Activated naive CD4-positive, alpha-beta T cell (primary cell): ENCODE results near the gene AMOTL2.

Experiments
- DNase-seq, 4 experiments: peaks; one replicate each; lab custom pipeline; 2025; lab: John Stamatoyannopoulos, UW

Gene AMOTL2

GRCh38 chr3:134378818-134379217, 4.6 kb upstream of the AMOTL2 start:
- no peak for DNase-seq

DNA sequence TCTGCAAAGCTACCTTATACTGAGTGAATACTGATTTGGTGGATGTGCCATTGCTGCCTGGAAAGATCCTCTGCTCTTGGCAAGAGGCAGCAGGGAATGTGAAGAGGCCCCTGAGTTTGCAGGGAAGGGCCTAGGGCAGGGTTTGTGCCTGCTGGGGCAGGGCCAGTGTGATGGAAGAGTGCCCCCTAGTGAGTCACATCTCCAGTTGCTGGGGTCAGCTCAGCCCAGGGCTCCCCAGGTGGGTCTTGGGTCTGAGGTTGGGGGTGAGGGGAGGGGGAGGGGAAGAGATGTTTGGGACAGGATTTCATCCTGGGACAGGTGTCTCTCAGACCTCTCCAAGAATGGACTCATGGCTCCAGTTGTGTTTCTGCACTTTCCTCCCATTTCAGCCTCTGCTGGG, 4.1 kb upstream of the AMOTL2 start:
- DNase-seq = peak in 1 of 4 experiments; percentile 7

GRCh38 chr3:134377896-134378295, 3.6 kb upstream of the AMOTL2 start:
- DNase-seq = no peak

GRCh38 chr3:134376786-134377426, 2.7 kb upstream of the AMOTL2 start:
- DNase-seq = no peak

DNA sequence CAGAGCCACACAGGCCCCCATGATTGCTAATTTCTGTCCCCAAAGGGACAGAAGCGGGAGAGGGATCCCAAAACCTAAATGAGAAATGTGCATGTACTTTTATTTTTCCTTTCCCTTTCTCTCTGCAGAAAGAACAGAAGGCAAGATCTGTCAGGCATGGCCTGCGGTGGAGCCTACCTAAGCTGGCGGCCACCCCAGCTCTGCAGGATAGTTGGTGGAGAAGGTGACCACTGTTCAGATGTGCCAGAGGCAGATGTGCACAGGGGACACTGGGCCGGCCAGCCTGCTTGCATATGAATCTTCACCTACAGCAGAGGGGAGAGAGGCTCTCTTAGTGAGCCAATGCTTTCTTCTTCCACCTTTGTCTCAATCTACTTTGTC, 2.1 kb upstream of the AMOTL2 start:
- no peak for DNase-seq

DNA sequence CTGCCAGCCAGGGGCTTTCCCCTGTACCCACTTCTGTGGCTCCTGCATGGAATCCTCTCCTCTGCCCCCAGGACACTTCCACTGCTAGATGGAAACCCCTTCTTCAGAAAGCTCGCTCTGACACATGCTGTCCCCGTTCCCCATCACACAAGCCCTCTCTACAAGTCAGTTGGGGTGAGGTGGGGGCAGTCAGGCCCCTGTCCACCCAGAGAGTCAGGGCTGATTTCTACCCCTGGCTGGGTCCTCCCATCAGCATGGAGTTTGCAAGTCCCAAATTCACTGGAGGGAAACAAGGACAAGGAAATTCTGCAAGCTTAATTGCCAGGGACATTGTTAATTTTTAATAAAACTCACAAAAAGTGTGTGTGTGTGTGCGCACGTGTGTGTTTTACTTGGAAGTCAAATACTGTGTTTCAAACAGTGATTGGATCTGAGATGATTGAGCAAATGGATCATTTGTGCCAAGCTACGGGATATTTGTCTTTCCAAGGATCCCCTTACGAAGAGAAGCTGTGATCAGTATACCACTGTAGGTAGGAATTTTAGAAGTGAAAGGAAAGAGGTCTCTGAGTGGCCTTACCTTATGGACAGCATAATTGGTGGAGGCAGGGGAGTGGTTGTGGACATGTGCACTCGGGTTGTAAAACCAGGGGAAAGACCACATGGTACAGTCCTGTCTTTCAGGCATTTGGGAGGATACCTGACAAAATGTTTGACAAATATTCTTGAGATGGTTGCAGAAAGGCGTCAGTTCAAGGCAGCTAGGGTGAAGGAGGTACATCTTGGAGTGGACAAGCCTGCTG, 1.5 kb upstream of the AMOTL2 start:
- no peak for DNase-seq

GRCh38 chr3:134374791-134375581, 739 bp upstream of the AMOTL2 start:
- DNase-seq = no peak

DNA sequence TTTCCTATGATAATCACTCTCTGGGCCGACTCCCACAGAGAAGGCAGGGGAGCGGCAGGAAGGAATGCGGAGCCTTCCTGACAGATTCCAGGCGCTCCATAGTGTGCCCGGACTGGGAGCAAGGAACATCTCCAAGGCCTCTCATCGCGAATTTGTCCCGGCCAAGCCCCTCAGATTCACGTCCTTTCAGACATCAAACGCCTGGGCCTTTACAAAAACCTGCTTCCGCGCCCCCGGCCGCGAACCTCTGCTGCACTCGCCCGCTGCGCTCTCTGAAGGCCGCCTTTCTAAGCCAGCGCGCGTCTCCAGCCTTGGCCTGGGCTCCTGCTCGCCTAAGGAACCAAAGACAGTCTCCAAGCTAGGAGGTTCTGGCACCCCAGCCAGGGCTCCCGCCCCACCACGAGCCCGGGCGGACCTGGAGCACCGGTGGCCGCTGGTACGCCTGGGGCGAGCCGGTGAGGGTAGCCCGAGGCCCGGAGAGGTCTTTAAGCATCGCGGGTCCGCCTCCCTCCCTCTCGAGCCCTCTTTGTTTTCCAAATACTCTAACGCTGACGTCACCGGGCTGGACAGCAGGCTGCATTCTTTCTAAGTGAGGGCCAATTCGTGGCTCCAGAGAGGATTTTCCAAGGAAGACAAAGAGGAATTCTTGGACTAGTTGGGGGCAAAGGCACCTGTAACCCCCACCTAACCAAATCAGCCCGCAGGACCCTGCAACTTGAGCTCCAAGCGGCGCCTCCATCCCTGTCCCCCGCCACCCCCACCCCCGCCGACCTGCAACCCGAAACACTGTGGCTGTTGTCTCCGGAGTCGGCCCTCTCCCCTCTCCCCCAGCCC, 759 bp downstream of the AMOTL2 start:
- no peak for DNase-seq

DNA sequence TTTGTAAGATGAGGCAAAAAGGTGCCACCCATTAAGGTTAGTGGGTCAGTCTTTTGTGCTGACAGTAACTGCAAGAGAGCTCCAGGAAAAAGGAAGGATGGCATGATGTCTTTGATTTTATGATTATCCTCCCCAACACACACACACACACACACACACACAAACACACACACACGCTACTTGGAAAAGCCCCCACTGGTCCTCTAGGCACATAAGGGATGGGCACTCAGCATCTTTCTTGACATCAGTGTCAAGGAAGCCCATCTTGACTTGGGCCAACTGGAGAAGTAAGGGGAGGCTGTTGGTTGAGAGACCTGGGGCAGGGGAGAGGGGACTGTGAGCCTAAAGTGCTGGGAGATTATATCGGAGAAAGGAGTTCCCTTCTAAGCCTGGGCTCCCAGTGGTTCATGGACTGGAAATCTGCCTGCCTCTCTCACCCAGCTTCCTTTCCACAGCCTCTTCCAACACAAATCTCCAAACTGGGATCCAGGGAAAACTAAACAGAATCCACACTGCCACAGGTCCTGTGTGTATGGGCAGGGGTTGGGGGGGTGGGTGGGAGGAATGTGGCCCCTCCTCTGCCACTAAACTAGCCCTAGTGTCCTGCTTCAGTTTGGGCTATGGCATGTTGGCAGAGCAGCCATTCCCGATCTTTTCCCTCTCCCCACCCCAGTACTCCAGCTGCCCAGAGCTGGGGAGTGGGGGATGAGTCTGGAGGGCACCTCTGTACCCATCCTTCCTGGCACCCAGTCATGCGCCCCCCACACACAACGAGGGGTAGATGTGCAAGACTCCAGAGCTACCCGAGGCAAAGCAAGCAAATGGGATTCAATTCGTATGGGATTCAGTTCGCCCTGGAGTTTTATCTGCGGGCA, 1.6 kb downstream of the AMOTL2 start:
- no peak for DNase-seq

- DNase-seq = no peak
Measured at GRCh38 chr3:134371542-134372324, 2.5 kb downstream of the AMOTL2 start.

- DNase-seq = no peak
Measured at GRCh38 chr3:134370611-134371531, 3.4 kb downstream of the AMOTL2 start.

GRCh38 chr3:134369861-134370596, 4.2 kb downstream of the AMOTL2 start:
- no peak for DNase-seq

GRCh38 chr3:134369231-134369741, 5.0 kb downstream of the AMOTL2 start:
- no peak for DNase-seq

DNA sequence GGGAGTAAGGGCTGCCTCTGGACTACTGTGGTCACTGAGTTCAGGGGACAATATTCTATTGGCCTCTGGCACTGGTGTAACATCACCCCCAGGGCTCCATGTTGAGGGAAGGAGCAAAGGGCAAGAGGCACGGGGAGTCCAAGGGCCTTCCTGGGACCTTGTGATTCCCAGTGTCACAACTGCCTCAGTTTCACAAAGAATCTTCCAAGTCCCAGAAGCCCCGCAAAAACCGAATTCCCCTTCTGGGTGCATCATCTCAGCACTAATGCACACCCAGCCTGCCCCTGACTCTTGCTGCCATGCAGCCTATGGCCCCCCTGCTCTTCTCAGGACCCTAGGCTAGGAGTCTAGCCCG, 5.5 kb downstream of the AMOTL2 start:
- DNase-seq = no peak

DNA sequence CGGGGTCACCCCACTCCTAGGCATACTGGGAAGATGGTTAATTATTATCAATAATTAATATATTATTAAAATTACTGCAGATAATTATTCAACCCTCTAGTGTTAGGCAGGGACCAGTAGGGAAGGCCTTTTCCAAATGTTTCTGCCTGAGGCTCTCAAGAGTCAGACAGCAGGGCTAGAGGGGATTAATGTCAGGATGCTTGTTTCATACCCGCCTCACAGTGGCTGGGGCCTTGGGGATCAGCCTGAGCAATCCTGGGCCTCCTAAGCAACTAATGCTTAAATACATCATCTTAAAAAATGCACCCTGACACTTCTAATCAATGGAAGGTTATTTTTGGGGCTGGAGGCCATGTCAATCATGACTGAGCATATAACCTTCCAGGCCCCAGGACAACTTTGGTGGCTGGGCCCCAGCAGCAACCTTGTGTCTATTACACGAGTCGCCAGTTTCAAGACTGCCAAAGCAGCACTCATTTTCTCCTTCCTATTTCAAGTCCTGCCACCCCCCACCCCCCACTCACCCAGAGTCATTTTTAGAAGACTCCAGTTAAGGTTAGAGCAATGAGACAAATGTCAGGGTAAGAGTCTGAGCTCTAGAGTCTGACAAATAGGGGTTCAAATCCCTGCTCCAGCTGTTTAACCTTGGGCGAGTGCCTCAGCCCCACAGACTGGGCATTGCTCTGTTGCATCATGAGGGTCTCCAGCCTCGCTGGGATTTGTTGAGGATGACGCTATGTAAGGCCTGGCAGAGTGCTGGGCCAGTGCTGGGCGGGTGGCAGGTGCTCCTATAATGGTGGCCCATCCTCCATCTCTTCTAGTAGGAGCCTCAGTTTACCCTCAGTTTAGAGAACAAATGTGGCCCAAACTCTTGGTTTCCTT, 6.1 kb downstream of the AMOTL2 start:
- no peak for DNase-seq

- DNase-seq = no peak
Measured at GRCh38 chr3:134366928-134367811, 7.1 kb downstream of the AMOTL2 start.
